Psoas muscle (tissue), 8 donors: ENCODE results near the gene RIOX2. TPM values are rescaled to one million over a fixed set of nuclear protein-coding genes. Genes with fewer than 3 reads are reported as not detected.

Source experiments
- ATAC-seq, 4 donors: fragments of 200-7000 bp; cut with Tn5 transposase; one replicate each; pipeline ENCODE4 v1.9.1; 2020; ENCODE audit warnings: moderate library complexity in 3 of 4, mild to moderate bottlenecking in 2 of 4
- DNase-seq, 2 donors: peaks; one replicate each; pipeline ENCODE4 v3.0.0-alpha.2; 2020
- H3K27ac ChIP-seq: fragments of 200-600 bp; one replicate; pipeline ENCODE4 v1.8.0; 2022
- H3K27me3 ChIP-seq, 3 donors: fragments of 200-600 bp in 1 of 3; one replicate each; pipeline versions ENCODE4 v1.6.1 to v1.8.0; 2013 to 2022; ENCODE audit warnings: low read length in 2 of 3, mild to moderate bottlenecking in 2 of 3, moderate library complexity in 1 of 3; ENCODE audit not compliant: insufficient read depth in 3 of 3
- H3K36me3 ChIP-seq, 2 donors: fragments of 200-600 bp in 1 of 2; one replicate each; pipeline versions ENCODE4 v1.6.1 to v1.8.0; 2013 to 2022; ENCODE audit warnings: low read depth in 1 of 2, mild to moderate bottlenecking in 1 of 2, moderate library complexity in 1 of 2; ENCODE audit not compliant: insufficient read depth in 1 of 2
- H3K4me1 ChIP-seq: fragments of 200-600 bp; one replicate; pipeline ENCODE4 v1.8.0; 2022
- H3K4me3 ChIP-seq: fragments of 200-600 bp; one replicate; pipeline ENCODE4 v1.8.0; 2022; ENCODE audit warnings: mild to moderate bottlenecking
- H3K9me3 ChIP-seq: fragments of 200-600 bp; one replicate; pipeline ENCODE4 v1.8.0; 2022
- CTCF ChIP-seq: fragments of 200-600 bp; IDR thresholded peaks from one replicate; pipeline ENCODE4 v1.8.0; 2022; ENCODE audit warnings: antibody characterized with exemption
- WGBS, 3 donors: extraction: QIAGEN DNeasy Blood & Tissue Kit; methylation state at CpG; one replicate each; pipeline versions ENCODE4 v1.1.6 to v1.1.7; 2013; 5-methylcytosine and 5-hydroxymethylcytosine counted together
- intact Hi-C, 2 donors: fragments of 100-400 bp; cut with DNase I; formaldehyde crosslinking; loops; one replicate each; pipeline versions ENCODE4 v1.11.0 to v1.14.2; 2022
- polyA plus RNA-seq, 3 donors: library from polyadenylated mRNA; stranded (reverse); fragments of 200-250 nt; gene quantifications; one replicate each; pipeline ENCODE4 v1.2.3, GENCODE V29; 2013
- total RNA-seq, 4 donors: library from RNA; stranded (reverse); fragmentation: NEBNext Ultra II Directional in 2 of 4; extraction: Animal tissue kit (Norgen Biotek cat#: 25700) in 2 of 4; gene quantifications; one replicate each; pipeline versions ENCODE4 v1.2.1 to v1.2.4, GENCODE V29; 2021 to 2023
- donor health status: healthy with polysubstance abuse.
- donor health status: DM: no; HTN: no; CAD: no; lungs with moderate emphysema.
- donor health status: Bipolar disorder and iron deficiency.
- donor health status: healthy.
- donor health status: DM: yes; HTN: yes; CAD: no.
- donor health status: DM: no; HTN: no; CAD: no.
- donor health status: DM: no; HTN: no; CAD: no.
- donor health status: DM: yes; HTN: yes; CAD: no.

Gene RIOX2
- total and polyA plus RNA-seq, 7 donors: 16.7 to 66.2 (median 32.2) TPM

GRCh38 chr3:97895216-97895615 lies 77.0 kb downstream of the RIOX2 start:
- 74 to 90% (median 88%) methylated on average over 3 of the region's 3 CpGs for WGBS, 3 donors
- Histone ChIP-seq H3K4me1 (no peaks in the 10 kb centered on the region), H3K9me3 (no peaks in the 10 kb centered on the region), H3K4me3 (no peak overlapping the region), H3K27me3 (no peaks in the 10 kb centered on the region), H3K27ac (no peak overlapping the region), H3K36me3 (peaks cover 5 to 80% of the 10 kb centered on the region in 2 donors)
- intact Hi-C loops: no loop called here
- ATAC-seq (no peak), DNase-seq (no peak)
- no peak for TF ChIP-seq CTCF

DNA sequence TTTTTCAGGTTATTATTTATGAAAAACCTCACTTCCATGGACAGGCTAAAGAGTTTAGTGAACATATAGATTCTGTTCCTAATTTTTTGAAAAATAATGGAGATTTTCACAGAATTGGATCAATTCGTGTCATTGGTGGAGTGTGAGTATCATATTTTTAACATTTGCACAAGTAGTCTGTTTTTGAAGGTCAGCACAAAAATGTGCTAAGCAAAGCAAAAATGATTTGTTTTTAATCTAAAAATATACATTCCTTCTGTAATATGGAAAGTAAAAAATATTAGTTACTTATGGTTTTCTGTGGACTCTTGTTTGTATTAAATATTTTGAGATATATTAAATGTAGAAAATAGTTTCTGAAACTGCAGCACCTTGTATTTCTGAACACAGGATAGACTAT lies 79.4 kb downstream of the RIOX2 start:
- DNase-seq: no peak
- no peaks in the 10 kb centered on the region for H3K27me3 ChIP-seq
- no peak for TF ChIP-seq CTCF
- H3K4me1 ChIP-seq: no peaks in the 10 kb centered on the region
- no peak overlapping the region for H3K27ac ChIP-seq
- no peak overlapping the region for H3K4me3 ChIP-seq
- no peak for ATAC-seq
- intact Hi-C loops: no loop called here
- peaks cover 5 to 87% of the 10 kb centered on the region in 2 donors for H3K36me3 ChIP-seq
- no peaks in the 10 kb centered on the region for H3K9me3 ChIP-seq
- 92 to 100% (median 98%) methylated on average over 1 of the region's 1 CpG for WGBS, 3 donors

Other genes starting within 250 kb of the RIOX2 start
- gene ARL6, start 207.7 kb downstream of the RIOX2 start, total RNA-seq: 1 to 10 TPM; 1.3 to 2.5 (median 1.7) TPM
- gene ARL6, start 207.7 kb downstream of the RIOX2 start, polyA plus RNA-seq: 1 to 10 TPM; 1.1 to 6.2 (median 1.8) TPM
- 10 to 100 TPM; 10.1 to 36.9 (median 21.8) TPM for gene CRYBG3, start 150.4 kb downstream of the RIOX2 start, total RNA-seq
- 1 to 10 TPM; 5.1 to 9.2 (median 6.9) TPM for gene CRYBG3, start 150.4 kb downstream of the RIOX2 start, polyA plus RNA-seq
- gene GABRR3, start 62.9 kb upstream of the RIOX2 start, total RNA-seq: not detected
- gene GABRR3, start 62.9 kb upstream of the RIOX2 start, polyA plus RNA-seq: under 1 TPM in 1 of 3 donors, not detected in 2; 0.10 TPM
- not detected for gene OR5AC2, start 114.7 kb upstream of the RIOX2 start, total RNA-seq
- not detected for gene OR5AC2, start 114.7 kb upstream of the RIOX2 start, polyA plus RNA-seq
- not detected for gene OR5H1, start 158.3 kb upstream of the RIOX2 start, total RNA-seq
- not detected for gene OR5H1, start 158.3 kb upstream of the RIOX2 start, polyA plus RNA-seq
- not detected for gene OR5H14, start 175.0 kb upstream of the RIOX2 start, total RNA-seq
- gene OR5H14, start 175.0 kb upstream of the RIOX2 start, polyA plus RNA-seq: not detected
- not detected for gene OR5H15, start 194.3 kb upstream of the RIOX2 start, total RNA-seq
- gene OR5H15, start 194.3 kb upstream of the RIOX2 start, polyA plus RNA-seq: under 1 TPM in 1 of 3 donors, not detected in 2; 0.08 TPM